HG03175 (cell line): ENCODE results near the gene BAIAP2.

Source experiments
- ATAC-seq: cut with Tn5 transposase; IDR thresholded peaks from one replicate; pipeline ENCODE4 v1.9.1; 2021; ENCODE audit warnings: mild to moderate bottlenecking, moderate library complexity; ENCODE audit not compliant: unreplicated experiment

The BAIAP2 gene

GRCh38 chr17:81049973-81050551, 15.1 kb downstream of the BAIAP2 start:
- ATAC-seq: no peak

DNA sequence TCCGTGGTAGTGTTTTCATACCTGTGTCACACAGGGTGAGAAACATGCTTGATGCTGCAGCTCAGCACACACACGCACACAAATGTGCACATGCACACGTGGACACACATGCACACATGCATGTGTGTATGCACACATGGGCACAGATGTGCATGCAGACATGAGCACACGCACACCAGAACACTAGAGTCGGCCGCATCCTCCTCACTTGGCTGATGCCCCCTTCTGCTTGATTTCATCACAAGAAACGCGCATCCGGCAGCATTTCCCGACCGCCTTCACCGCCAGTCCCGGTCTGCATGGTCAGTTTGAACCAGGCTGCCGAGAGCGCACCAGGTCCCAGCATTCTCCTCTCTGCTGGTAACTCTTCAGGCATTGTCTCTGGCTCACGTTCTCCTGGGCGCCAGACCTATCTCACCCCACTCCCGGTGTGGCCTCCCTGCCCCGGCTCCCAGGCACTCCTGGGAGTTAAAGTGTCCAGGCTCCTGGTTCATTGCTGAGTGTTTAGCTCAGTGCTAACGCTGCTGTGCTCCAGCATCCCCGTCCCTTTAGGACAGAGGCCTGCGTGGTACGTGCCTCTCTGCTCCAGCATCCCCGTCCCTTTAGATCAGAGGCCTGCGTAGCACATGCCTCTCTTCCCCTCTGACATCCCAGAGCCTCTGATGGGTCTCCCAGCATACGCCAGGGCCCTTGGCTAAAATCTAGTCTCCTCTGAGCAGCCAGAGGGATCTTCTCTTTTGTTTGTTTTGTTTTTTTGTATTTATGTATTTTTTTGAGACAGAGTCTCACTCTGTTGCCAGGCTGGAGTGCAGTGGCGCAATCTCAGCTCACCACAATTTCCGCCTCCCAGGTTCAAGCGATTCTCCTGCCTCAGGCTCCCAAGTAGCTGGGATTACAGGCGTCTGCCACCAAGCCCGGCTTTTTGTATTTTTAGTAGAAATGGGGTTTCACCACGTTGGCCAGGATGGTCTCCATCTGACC, 16.0 kb downstream of the BAIAP2 start:
- no peak for ATAC-seq

- ATAC-seq: no peak
Measured at GRCh38 chr17:81052199-81052997, 17.4 kb downstream of the BAIAP2 start.

DNA sequence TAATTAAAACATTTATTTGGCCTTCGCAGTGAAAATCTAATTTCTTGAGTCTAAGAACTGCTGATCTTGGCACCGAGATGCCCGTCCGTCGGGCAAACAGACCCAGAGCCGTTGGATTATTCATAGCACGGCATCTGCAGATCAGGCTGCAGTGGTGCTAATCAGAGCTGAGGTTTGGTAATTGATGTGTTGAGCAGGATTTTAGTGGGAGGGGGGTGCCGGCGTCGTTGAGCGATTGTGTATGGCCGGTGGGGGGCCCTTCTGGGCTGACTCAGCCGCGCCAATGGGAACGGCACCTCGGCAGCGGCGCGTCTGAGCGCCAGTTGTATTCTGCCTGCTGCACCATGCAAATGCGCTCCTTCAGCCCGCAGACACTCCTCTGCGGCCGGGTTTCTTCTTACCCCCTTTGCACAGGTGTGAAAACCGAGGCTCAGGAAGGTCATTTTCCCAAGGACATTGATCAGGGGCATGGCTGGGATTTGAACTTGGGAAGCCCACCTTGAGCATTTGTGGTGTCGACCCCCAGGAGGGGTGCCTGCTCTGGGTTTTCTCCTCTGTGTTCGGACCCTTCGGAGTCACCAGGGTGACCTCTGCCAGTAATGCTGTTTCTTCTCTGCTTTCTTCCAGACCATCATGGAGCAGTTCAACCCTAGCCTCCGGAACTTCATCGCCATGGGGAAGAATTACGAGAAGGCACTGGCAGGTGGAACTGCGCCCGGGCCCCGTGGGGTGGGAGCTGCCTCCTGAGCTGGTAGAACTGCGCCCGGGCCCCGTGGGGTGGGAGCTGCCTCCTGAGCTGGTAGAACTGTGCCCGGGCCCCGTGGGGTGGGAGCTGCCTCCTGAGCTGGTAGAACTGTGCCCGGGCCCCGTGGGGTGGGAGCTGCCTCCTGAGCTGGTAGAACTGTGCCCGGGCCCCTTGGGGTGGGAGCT, 18.4 kb downstream of the BAIAP2 start:
- no peak for ATAC-seq

DNA sequence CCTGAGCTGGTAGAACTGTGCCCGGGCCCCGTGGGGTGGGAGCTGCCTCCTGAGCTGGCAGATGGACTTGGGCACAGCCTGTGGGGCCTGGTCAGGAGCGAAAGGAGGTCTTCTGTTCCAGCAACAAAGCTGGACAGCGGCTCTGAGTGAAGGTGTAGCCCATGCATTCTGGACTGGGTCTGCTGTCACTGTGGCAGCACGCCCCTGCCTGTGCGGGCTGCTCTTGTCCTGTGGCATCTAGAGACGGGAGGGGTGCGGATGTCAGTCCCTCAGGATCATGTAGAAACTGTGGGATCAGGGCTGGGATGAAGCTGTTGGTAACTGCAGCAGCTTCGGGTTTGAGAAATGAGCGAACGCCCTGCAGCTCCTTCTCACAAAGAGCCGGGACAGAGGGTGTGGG, 19.4 kb downstream of the BAIAP2 start:
- ATAC-seq: no peak

DNA sequence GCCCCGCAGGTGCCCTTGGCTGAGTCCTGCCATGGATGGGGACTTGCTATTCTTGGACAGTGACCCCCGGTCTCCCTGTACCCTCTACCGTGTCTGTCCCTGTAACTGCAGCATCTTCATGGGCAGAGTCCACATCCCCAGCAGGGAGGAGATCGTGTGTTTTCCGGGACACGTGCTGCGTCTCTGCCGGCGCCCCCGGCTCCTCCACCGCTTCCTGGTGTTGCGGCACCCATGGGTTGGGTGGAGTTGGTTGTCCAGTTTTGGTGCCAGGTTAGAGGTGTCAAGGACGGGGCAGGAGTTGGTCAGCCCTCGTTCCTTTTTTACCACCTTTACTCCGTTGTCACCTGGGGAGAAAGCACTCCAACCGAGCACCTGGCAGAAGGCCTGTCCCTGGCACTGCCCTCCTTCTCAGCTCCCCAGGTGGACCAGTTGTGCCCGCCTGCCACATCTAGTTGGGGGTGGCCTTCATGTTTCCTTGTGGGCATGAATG, 20.0 kb downstream of the BAIAP2 start:
- ATAC-seq: no peak

GRCh38 chr17:81056312-81056711, 21.4 kb downstream of the BAIAP2 start:
- no peak for ATAC-seq

GRCh38 chr17:81057079-81057730, 22.3 kb downstream of the BAIAP2 start:
- ATAC-seq: no peak

DNA sequence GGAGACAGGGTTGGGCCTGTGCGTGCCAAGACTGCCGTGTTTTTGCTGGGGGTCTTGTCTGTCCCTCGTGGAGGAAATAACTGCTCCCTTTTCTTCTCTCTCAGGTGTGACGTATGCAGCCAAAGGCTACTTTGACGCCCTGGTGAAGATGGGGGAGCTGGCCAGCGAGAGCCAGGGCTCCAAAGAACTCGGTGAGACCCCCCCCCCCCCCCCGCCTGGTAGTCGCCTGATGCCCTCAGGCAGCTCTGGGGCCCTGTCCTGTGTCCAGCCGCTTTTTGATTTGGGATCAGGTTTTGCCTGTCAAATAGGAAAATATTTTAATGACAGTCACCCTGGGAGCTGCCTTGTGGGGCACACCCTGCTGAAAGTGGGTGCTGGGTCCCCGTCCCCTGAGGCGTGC, 22.8 kb downstream of the BAIAP2 start:
- no peak for ATAC-seq

DNA sequence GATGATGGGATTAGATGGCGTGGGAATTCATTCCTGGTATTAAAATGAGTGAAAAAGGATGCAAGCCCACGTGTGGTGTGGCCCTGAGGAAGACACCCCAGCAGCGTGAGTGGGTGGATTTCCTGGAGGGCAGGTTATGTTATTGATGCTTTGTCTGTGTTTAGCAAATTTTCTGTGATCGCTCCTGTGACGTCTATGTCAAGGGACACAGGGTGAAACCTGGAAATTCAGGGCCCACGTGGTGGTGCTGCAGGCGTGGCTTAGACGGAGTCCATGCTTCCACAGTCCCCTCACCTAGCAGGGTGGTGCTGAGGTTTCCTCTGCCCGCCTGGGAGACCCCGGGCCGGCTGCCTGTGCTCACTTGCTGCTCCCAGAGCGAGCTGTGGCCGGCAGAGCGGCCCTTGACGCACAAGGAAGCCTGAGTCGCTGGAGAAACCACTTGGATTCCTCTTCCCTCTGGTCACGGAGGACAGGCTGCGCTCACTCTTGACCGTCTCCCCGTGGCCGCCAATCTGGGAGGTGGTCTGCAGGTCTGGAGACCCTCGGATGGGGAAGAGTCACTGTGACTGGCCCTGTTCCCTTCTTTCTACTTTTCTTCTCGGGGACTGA, 23.4 kb downstream of the BAIAP2 start:
- ATAC-seq: no peak

- ATAC-seq: no peak
Measured at GRCh38 chr17:81059026-81059425, 24.1 kb downstream of the BAIAP2 start.

DNA sequence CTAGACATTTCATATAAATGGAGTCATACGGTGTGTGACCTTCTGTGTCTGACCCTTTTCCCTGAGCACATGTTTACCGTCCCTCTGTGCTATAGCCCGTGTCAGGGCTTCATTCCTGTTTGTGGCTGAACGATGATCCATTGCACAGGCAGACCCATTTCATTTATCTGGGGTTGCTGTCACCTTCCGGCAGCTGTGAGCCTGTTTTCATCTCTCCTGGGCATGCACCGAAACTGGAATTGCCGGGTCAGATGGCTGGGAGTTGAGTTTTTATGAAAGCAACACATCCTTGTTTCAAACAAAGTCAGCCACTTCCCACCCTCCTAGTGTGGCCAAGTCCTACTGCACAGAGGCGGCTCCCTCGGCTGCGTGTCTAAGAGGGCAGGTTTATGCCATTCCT, 25.5 kb downstream of the BAIAP2 start:
- no peak for ATAC-seq

GRCh38 chr17:81061027-81061735, 26.2 kb downstream of the BAIAP2 start:
- no peak for ATAC-seq

DNA sequence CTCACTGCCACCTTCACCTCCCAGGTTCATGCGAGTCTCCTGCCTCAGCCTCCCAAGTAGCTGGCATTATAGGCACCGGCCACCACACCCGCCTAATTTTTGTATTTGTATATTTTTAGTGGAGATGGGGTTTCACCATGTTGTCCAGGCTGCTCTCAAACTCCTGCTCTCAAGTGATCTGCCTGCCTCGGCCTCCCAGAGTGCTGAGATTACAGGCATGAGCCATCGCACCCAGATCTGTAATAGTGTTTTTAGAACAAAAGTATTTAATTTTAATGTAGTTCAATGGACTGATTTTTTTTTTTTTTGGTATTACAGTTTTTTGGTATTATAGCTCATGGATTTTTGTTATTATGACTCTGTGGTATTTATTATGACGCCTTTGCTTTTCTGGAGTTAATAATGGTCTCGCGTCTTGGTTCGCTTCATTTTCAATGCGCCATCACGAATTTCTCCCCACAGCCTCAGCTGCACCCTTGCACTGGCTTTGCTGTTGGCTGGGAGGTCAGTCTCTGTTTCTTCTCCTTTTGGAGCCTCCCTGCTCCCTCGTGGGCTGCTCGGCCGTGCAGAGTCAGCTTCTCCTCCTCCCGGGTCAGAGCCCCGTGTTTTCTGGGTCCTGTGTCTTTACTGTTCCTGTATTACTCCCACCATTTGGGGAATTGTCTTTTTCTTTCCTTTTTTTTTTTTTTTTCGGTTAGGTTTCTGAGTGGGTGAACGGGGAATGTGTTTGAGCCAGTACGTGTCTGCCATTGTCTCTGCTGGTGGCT, 27.2 kb downstream of the BAIAP2 start:
- no peak for ATAC-seq

GRCh38 chr17:81063106-81064093, 28.4 kb downstream of the BAIAP2 start:
- ATAC-seq: no peak

- ATAC-seq: no peak
Measured at GRCh38 chr17:81064678-81065475, 29.9 kb downstream of the BAIAP2 start.
